ENCODE measurements around the gene ZMIZ2.
A peak's percentile ranks its signal among the peaks of the same experiment; 100 is the strongest.
"Not testable (repeated sequence)": the region's sequence is repeated elsewhere in the genome, so short reads cannot be mapped to it uniquely, and the experiment has no call there.

The ZMIZ2 gene

GRCh38 chr7:44729949-44730590 lies 18.6 kb upstream of the ZMIZ2 start:
- H3K9me3 ChIP-seq (ENCODE audit: control insufficient read depth, low read depth, low read length) = no peaks in the 10 kb centered on the region
- no peaks in the 10 kb centered on the region for H3K4me1 ChIP-seq (ENCODE audit: control insufficient read depth, low read depth, low read length)
- no peaks in the 10 kb centered on the region for H3K36me3 ChIP-seq (ENCODE audit: control insufficient read depth, low read depth, low read length)
- H3K9ac ChIP-seq (ENCODE audit: low read length) = no peak overlapping the region
- H3K27me3 ChIP-seq (ENCODE audit: control insufficient read depth, insufficient read depth, low read length) = no peaks in the 10 kb centered on the region
- no peak overlapping the region for H3K4me3 ChIP-seq (ENCODE audit: low read length)
- H3K27ac ChIP-seq (ENCODE audit: low read length) = no peak overlapping the region

GRCh38 chr7:44732971-44733370 lies 15.7 kb upstream of the ZMIZ2 start:
- H3K36me3 ChIP-seq (ENCODE audit: control insufficient read depth, low read depth, low read length); H3K9me3 ChIP-seq (ENCODE audit: control insufficient read depth, low read depth, low read length); H3K9ac ChIP-seq (ENCODE audit: low read length); H3K4me3 ChIP-seq (ENCODE audit: low read length); H3K27me3 ChIP-seq (ENCODE audit: control insufficient read depth, insufficient read depth, low read length); H3K4me1 ChIP-seq (ENCODE audit: control insufficient read depth, low read depth, low read length); H3K27ac ChIP-seq (ENCODE audit: low read length): not testable (repeated sequence)

- Histone ChIP-seq H3K9ac (ENCODE audit: low read length) (no peak overlapping the region), H3K27me3 (ENCODE audit: control insufficient read depth, insufficient read depth, low read length) (no peaks in the 10 kb centered on the region), H3K9me3 (ENCODE audit: control insufficient read depth, low read depth, low read length) (no peaks in the 10 kb centered on the region), H3K4me1 (ENCODE audit: control insufficient read depth, low read depth, low read length) (no peaks in the 10 kb centered on the region), H3K27ac (ENCODE audit: low read length) (no peak overlapping the region), H3K4me3 (ENCODE audit: low read length) (no peak overlapping the region), H3K36me3 (ENCODE audit: control insufficient read depth, low read depth, low read length) (no peaks in the 10 kb centered on the region)
Measured at GRCh38 chr7:44733708-44734481, 14.8 kb upstream of the ZMIZ2 start.

GRCh38 chr7:44735403-44736165 lies 13.1 kb upstream of the ZMIZ2 start:
- no peaks in the 10 kb centered on the region for H3K4me1 ChIP-seq (ENCODE audit: control insufficient read depth, low read depth, low read length)
- no peak overlapping the region for H3K27ac ChIP-seq (ENCODE audit: low read length)
- no peaks in the 10 kb centered on the region for H3K36me3 ChIP-seq (ENCODE audit: control insufficient read depth, low read depth, low read length)
- no peaks in the 10 kb centered on the region for H3K27me3 ChIP-seq (ENCODE audit: control insufficient read depth, insufficient read depth, low read length)
- H3K9ac ChIP-seq (ENCODE audit: low read length) = no peak overlapping the region
- no peak overlapping the region for H3K4me3 ChIP-seq (ENCODE audit: low read length)
- H3K9me3 ChIP-seq (ENCODE audit: control insufficient read depth, low read depth, low read length) = no peaks in the 10 kb centered on the region

- Histone ChIP-seq H3K9me3 (ENCODE audit: control insufficient read depth, low read depth, low read length) (no peaks in the 10 kb centered on the region), H3K36me3 (ENCODE audit: control insufficient read depth, low read depth, low read length) (no peaks in the 10 kb centered on the region), H3K27ac (ENCODE audit: low read length) (no peak overlapping the region), H3K4me1 (ENCODE audit: control insufficient read depth, low read depth, low read length) (no peaks in the 10 kb centered on the region), H3K27me3 (ENCODE audit: control insufficient read depth, insufficient read depth, low read length) (no peaks in the 10 kb centered on the region), H3K4me3 (ENCODE audit: low read length) (no peak overlapping the region), H3K9ac (ENCODE audit: low read length) (no peak overlapping the region)
Measured at GRCh38 chr7:44736896-44737295, 11.8 kb upstream of the ZMIZ2 start.

GRCh38 chr7:44738051-44738723 lies 10.5 kb upstream of the ZMIZ2 start:
- H3K36me3 ChIP-seq (ENCODE audit: control insufficient read depth, low read depth, low read length) = no peaks in the 10 kb centered on the region
- H3K9me3 ChIP-seq (ENCODE audit: control insufficient read depth, low read depth, low read length) = no peaks in the 10 kb centered on the region
- no peaks in the 10 kb centered on the region for H3K4me1 ChIP-seq (ENCODE audit: control insufficient read depth, low read depth, low read length)
- H3K4me3 ChIP-seq (ENCODE audit: low read length) = no peak overlapping the region
- H3K27me3 ChIP-seq (ENCODE audit: control insufficient read depth, insufficient read depth, low read length) = no peaks in the 10 kb centered on the region
- no peak overlapping the region for H3K27ac ChIP-seq (ENCODE audit: low read length)
- no peak overlapping the region for H3K9ac ChIP-seq (ENCODE audit: low read length)

- Histone ChIP-seq H3K4me3 (ENCODE audit: low read length) (no peak overlapping the region), H3K4me1 (ENCODE audit: control insufficient read depth, low read depth, low read length) (no peaks in the 10 kb centered on the region), H3K36me3 (ENCODE audit: control insufficient read depth, low read depth, low read length) (no peaks in the 10 kb centered on the region), H3K27me3 (ENCODE audit: control insufficient read depth, insufficient read depth, low read length) (no peaks in the 10 kb centered on the region), H3K9me3 (ENCODE audit: control insufficient read depth, low read depth, low read length) (no peaks in the 10 kb centered on the region), H3K9ac (ENCODE audit: low read length) (no peak overlapping the region), H3K27ac (ENCODE audit: low read length) (no peak overlapping the region)
Measured at GRCh38 chr7:44738876-44739665, 9.6 kb upstream of the ZMIZ2 start.

GRCh38 chr7:44740055-44740454 lies 8.6 kb upstream of the ZMIZ2 start:
- Histone ChIP-seq H3K4me1 (ENCODE audit: control insufficient read depth, low read depth, low read length) (no peaks in the 10 kb centered on the region), H3K27ac (ENCODE audit: low read length) (no peak overlapping the region), H3K27me3 (ENCODE audit: control insufficient read depth, insufficient read depth, low read length) (no peaks in the 10 kb centered on the region), H3K9ac (ENCODE audit: low read length) (no peak overlapping the region), H3K9me3 (ENCODE audit: control insufficient read depth, low read depth, low read length) (no peaks in the 10 kb centered on the region), H3K36me3 (ENCODE audit: control insufficient read depth, low read depth, low read length) (no peaks in the 10 kb centered on the region), H3K4me3 (ENCODE audit: low read length) (no peak overlapping the region)

GRCh38 chr7:44743750-44744149 lies 4.9 kb upstream of the ZMIZ2 start:
- H3K9me3 ChIP-seq (ENCODE audit: control insufficient read depth, low read depth, low read length) = no peaks in the 10 kb centered on the region
- no peak overlapping the region for H3K27ac ChIP-seq (ENCODE audit: low read length)

GRCh38 chr7:44748948-44749731 lies 493 bp downstream of the ZMIZ2 start:
- Histone ChIP-seq H3K9me3 (ENCODE audit: control insufficient read depth, low read depth, low read length) (no peaks in the 10 kb centered on the region), H3K4me1 (ENCODE audit: control insufficient read depth, low read depth, low read length) (peaks cover 15% of the 10 kb centered on the region), H3K9ac (ENCODE audit: low read length) (peak overlapping the region; percentile 68), H3K27ac (ENCODE audit: low read length) (no peak overlapping the region), H3K4me3 (ENCODE audit: low read length) (peak overlapping the region; percentile 87), H3K36me3 (ENCODE audit: control insufficient read depth, low read depth, low read length) (no peaks in the 10 kb centered on the region), H3K27me3 (ENCODE audit: control insufficient read depth, insufficient read depth, low read length) (no peaks in the 10 kb centered on the region)

More at GRCh38 chr7:44743750-44744149, 4.9 kb upstream of the ZMIZ2 start:
- Histone ChIP-seq H3K36me3 (ENCODE audit: control insufficient read depth, low read depth, low read length) (no peaks in the 10 kb centered on the region), H3K4me3 (ENCODE audit: low read length) (no peak overlapping the region), H3K9ac (ENCODE audit: low read length) (no peak overlapping the region), H3K27me3 (ENCODE audit: control insufficient read depth, insufficient read depth, low read length) (no peaks in the 10 kb centered on the region), H3K4me1 (ENCODE audit: control insufficient read depth, low read depth, low read length) (peaks cover 6% of the 10 kb centered on the region)
